ENCODE results near the gene EIF2D.

Gene EIF2D, protein sequence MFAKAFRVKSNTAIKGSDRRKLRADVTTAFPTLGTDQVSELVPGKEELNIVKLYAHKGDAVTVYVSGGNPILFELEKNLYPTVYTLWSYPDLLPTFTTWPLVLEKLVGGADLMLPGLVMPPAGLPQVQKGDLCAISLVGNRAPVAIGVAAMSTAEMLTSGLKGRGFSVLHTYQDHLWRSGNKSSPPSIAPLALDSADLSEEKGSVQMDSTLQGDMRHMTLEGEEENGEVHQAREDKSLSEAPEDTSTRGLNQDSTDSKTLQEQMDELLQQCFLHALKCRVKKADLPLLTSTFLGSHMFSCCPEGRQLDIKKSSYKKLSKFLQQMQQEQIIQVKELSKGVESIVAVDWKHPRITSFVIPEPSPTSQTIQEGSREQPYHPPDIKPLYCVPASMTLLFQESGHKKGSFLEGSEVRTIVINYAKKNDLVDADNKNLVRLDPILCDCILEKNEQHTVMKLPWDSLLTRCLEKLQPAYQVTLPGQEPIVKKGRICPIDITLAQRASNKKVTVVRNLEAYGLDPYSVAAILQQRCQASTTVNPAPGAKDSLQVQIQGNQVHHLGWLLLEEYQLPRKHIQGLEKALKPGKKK

GRCh38 chr1:206612129-206612876 is at the start of gene EIF2D:
Gene EIF2D (minus strand): TSS chr1:206612465. CDS start chr1:206612342, 123 bp downstream.
- ChIA-PET POLR2A (interaction anchor here (0.6 to 1.2 kb wide), 4 partner anchors 23 to 313 kb away, joined by 3 to 6 read pairs (median 4); partner anchors contain the start of gene DYRK3), CTCF (interaction anchor here (0.6 to 8.5 kb wide), 46 partner anchors 9 to 441 kb away, joined by 3 to 139 read pairs (median 4); partner anchors contain the start of genes DYRK3, FCMR, IKBKE and PFKFB2)
- TF ChIP-seq, protein P1, sequence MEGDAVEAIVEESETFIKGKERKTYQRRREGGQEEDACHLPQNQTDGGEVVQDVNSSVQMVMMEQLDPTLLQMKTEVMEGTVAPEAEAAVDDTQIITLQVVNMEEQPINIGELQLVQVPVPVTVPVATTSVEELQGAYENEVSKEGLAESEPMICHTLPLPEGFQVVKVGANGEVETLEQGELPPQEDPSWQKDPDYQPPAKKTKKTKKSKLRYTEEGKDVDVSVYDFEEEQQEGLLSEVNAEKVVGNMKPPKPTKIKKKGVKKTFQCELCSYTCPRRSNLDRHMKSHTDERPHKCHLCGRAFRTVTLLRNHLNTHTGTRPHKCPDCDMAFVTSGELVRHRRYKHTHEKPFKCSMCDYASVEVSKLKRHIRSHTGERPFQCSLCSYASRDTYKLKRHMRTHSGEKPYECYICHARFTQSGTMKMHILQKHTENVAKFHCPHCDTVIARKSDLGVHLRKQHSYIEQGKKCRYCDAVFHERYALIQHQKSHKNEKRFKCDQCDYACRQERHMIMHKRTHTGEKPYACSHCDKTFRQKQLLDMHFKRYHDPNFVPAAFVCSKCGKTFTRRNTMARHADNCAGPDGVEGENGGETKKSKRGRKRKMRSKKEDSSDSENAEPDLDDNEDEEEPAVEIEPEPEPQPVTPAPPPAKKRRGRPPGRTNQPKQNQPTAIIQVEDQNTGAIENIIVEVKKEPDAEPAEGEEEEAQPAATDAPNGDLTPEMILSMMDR (IDR thresholded peaks at IDR 0.05; ENCODE audit: control extremely low read depth, extremely low read depth, low read depth, missing control alignments), result peak; percentile 95
- DNase-seq (ENCODE audit: extremely low spot score), result peak; percentile 100

DNA sequence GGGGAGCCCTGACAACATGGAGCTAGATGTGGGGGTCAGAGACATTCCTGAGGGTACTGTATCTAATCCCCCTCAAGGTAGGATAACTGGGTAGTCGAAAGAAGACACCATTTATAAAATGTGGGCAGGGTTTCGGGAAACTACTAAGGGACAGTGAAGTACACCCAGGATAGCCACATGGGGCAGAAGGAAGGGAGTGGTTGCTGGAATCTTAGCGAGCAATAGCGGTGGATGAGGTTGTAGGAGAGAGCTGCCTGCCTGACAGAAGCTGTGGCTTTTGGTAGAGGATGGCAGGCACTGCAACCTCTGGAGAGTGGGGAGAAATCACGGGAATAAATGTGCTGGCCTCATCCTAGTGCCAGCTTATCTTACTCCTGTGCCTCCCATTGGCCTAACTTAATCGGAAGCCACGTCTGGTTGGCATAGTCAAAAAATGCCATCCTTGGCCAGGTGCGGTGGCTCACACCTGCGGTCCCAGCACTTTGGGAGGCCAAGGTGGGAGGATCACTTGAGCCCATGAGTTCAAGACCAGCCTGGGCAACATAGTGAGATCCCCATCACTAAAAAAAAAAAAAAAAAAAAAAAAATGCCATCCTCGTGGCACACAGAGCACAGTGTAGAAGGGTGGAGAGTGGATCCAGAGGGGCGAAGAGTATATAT is 49.0 kb upstream of the EIF2D start:
- POLR2A ChIA-PET, result no interaction called here
- CTCF ChIA-PET, result interaction anchor here (0.9 to 30.1 kb wide), 12 partner anchors 5 to 321 kb away, joined by 3 to 637 read pairs (median 19); partner anchors contain the start of genes DYRK3, EIF2D and MAPKAPK2
- DNase-seq (ENCODE audit: extremely low spot score), result no peak

GRCh38 chr1:206660136-206660535 is 47.9 kb upstream of the EIF2D start:
- ChIA-PET POLR2A (interaction anchor here (0.6 kb wide), 1 partner anchor 144 kb away, joined by 3 read pairs; no protein-coding TSS in a partner anchor), CTCF (interaction anchor here (1.0 to 30.1 kb wide), 21 partner anchors 4 to 313 kb away, joined by 3 to 637 read pairs (median 8); partner anchors contain the start of genes DYRK3, EIF2D, FCAMR and MAPKAPK2)
- no peak for DNase-seq (ENCODE audit: extremely low spot score)
- TF ChIP-seq, protein P1 (IDR thresholded peaks at IDR 0.05; ENCODE audit: control extremely low read depth, extremely low read depth, low read depth, missing control alignments), result no peak

More for the DNA sequence above, 49.0 kb upstream of the EIF2D start:
- TF ChIP-seq, protein P1 (IDR thresholded peaks at IDR 0.05; ENCODE audit: control extremely low read depth, extremely low read depth, low read depth, missing control alignments), result no peak

DNA sequence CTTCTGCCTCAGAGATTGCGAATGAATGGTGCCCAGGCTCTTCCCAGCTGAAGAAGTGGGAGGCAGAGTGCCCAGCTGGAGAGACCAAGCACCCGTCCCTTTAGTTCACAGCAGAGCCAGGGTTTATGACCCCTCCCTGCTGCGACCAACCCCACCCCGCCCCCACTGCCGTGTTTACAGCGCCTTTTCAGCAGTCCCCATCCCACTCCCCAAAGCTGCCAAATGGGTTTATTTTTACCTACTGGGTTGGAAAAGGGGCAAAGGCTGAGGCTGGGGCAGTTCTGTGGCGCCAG is 46.7 kb upstream of the EIF2D start:
- TF ChIP-seq, protein P1 (IDR thresholded peaks at IDR 0.05; ENCODE audit: control extremely low read depth, extremely low read depth, low read depth, missing control alignments), result no peak
- CTCF ChIA-PET, result interaction anchor here (0.6 to 30.1 kb wide), 37 partner anchors 3 to 324 kb away, joined by 3 to 637 read pairs (median 4); partner anchors contain the start of genes DYRK3, EIF2D, FCAMR and MAPKAPK2
- POLR2A ChIA-PET, result interaction anchor here (0.6 kb wide), 1 partner anchor 345 kb away, joined by 3 read pairs; no protein-coding TSS in a partner anchor
- no peak for DNase-seq (ENCODE audit: extremely low spot score)

DNA sequence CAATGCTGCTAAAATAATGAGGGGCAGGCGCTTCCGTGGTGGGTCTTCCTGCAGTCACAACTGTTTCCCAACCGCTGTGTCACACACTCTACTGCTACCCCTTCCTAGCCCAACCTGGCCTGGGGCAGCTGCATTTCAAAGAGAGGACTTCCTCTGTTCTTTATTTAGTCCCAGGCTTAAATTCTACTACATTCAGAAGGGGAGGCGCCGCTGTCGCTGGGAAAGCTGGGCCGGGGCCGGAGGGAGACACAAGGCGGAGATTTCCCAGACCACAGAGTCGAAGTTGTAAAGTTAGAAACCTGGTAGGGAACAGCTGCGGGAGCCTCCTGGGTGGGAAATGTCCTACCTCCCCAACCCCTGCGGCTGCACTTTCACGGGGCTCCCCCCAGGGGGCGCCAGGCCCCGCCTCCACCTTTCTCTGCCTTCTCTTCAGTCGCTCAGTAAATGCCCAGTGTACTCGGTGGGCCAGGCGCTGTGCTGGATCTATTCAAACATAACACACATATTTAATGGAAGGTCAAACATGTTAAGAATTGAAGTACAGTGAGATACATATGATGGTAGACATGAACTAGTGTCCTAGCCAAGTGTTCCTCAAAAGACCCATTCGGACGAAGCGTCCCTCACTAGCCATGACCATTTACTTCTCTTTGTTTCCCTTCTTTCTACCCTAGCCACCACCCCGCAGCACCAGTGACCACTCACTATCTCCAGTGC is 46.2 kb upstream of the EIF2D start:
- CTCF ChIA-PET, result interaction anchor here (0.6 to 30.1 kb wide), 50 partner anchors 2 to 325 kb away, joined by 3 to 637 read pairs (median 5); partner anchors contain the start of genes DYRK3, EIF2D and MAPKAPK2
- DNase-seq (ENCODE audit: extremely low spot score), result peak; percentile 79
- TF ChIP-seq, protein P1 (IDR thresholded peaks at IDR 0.05; ENCODE audit: control extremely low read depth, extremely low read depth, low read depth, missing control alignments), result peak; percentile 87
- POLR2A ChIA-PET, result interaction anchor here (1.0 kb wide), 2 partner anchors 23 to 46 kb away, joined by 4 read pairs; partner anchors contain the start of genes DYRK3 and EIF2D

Measured in GM10248 (cell line).